HPDE6-E6E7 (cell line): ENCODE results near the gene PPP1R13L.

Experiments used
- DNase-seq: peaks from one replicate; pipeline ENCODE4 v3.0.0; 2011; ENCODE audit warnings: missing footprints; ENCODE audit errors: extremely low spot score

The PPP1R13L gene

GRCh38 chr19:45407091-45407375 is 2.2 kb upstream of the PPP1R13L start:
- no peak for DNase-seq

GRCh38 chr19:45406226-45407090 is 1.6 kb upstream of the PPP1R13L start, which contains the start of gene POLR1G:
Gene POLR1G (plus strand): TSS chr19:45406644. CDS start chr19:45406697, 53 bp downstream.
- peak; percentile 80 for DNase-seq

GRCh38 chr19:45405435-45406225 is 761 bp upstream of the PPP1R13L start:
- DNase-seq: peak; percentile 78

- no peak for DNase-seq
Measured at GRCh38 chr19:45403781-45404556, 900 bp downstream of the PPP1R13L start.

GRCh38 chr19:45403272-45403671 is 1.6 kb downstream of the PPP1R13L start:
- DNase-seq: no peak

- DNase-seq: peak; percentile 79
Measured at GRCh38 chr19:45402298-45403061, 2.4 kb downstream of the PPP1R13L start.

- DNase-seq: no peak
Measured at GRCh38 chr19:45401815-45402214, 3.1 kb downstream of the PPP1R13L start.

- peak; percentile 79 for DNase-seq
Measured at GRCh38 chr19:45400192-45400591, 4.7 kb downstream of the PPP1R13L start.

GRCh38 chr19:45395821-45396617 is 8.8 kb downstream of the PPP1R13L start:
- no peak for DNase-seq

- DNase-seq: no peak
Measured at GRCh38 chr19:45391871-45392665, 12.8 kb downstream of the PPP1R13L start.

- DNase-seq: no peak
Measured at GRCh38 chr19:45391346-45391745, 13.5 kb downstream of the PPP1R13L start.

- no peak for DNase-seq
Measured at GRCh38 chr19:45385392-45386221, 19.3 kb downstream of the PPP1R13L start.

- no peak for DNase-seq
Measured at GRCh38 chr19:45382426-45382825, 22.4 kb downstream of the PPP1R13L start.

- no peak for DNase-seq
Measured at GRCh38 chr19:45380107-45380506, 24.8 kb downstream of the PPP1R13L start.

GRCh38 chr19:45376045-45376724 is 28.7 kb downstream of the PPP1R13L start:
- no peak for DNase-seq

GRCh38 chr19:45370410-45371204 is 34.3 kb downstream of the PPP1R13L start, which contains the start of gene ERCC2:
Gene ERCC2 (minus strand): TSS chr19:45370573. CDS start chr19:45370540, 33 bp downstream.
- DNase-seq: peak; percentile 100

GRCh38 chr19:45368737-45369340 is 36.0 kb downstream of the PPP1R13L start:
- DNase-seq: no peak
